Measurements from ENCODE around the gene CALML3.
"Not testable (repeated sequence)": the region's sequence is repeated elsewhere in the genome, so short reads cannot be mapped to it uniquely, and the experiment has no call there.

The CALML3 gene

DNA sequence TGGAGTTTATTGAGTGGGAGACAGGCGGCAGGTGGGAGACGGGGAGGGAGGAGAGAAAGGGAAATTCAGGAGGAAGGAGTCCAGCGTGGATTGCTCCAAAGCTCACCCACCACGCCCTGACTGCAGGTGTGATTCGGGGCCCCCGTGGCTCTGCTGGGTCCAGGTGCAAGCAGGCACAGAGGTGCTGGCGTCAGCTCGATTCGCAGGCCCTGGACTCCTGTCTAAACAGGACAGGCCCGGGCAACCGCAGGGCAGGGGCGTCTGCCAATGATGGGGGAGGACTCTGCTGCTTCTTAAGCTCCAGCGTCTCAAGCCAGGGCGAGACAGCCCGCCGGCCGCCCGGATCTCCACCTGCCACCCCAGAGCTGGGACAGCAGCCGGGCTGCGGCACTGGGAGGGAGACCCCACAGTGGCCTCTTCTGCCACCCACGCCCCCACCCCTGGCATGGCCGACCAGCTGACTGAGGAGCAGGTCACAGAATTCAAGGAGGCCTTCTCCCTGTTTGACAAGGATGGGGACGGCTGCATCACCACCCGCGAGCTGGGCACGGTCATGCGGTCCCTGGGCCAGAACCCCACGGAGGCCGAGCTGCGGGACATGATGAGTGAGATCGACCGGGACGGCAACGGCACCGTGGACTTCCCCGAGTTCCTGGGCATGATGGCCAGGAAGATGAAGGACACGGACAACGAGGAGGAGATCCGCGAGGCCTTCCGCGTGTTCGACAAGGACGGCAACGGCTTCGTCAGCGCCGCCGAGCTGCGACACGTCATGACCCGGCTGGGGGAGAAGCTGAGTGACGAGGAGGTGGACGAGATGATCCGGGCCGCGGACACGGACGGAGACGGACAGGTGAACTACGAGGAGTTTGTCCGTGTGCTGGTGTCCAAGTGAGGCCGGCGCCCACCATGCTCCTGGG lies at the start of gene CALML3:
Gene CALML3, plus strand, starts transcription at position 321 of the 920 bp plus-strand sequence. Its CDS starts 125 bp downstream, at position 446.
- DNase-seq: no peak

DNA sequence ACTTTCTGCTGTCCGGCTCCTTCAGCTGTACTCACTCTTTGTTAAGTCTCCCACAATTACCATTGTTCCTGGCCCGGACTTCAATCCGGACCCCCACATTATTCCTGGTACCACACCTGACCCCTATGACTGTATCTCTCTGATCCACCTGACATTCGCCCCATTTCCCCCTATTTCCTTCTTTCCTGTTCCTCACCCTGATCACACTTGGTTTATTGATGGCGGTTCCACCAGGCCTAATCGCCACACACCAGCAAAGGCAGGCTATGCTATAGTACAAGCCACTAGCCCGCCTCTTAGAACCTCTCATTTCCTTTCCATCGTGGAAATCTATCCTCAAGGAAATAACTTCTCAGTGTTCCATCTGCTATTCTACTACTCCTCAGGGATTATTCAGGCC lies 49.7 kb upstream of the CALML3 start:
- DNase-seq: not testable (repeated sequence)

DNA sequence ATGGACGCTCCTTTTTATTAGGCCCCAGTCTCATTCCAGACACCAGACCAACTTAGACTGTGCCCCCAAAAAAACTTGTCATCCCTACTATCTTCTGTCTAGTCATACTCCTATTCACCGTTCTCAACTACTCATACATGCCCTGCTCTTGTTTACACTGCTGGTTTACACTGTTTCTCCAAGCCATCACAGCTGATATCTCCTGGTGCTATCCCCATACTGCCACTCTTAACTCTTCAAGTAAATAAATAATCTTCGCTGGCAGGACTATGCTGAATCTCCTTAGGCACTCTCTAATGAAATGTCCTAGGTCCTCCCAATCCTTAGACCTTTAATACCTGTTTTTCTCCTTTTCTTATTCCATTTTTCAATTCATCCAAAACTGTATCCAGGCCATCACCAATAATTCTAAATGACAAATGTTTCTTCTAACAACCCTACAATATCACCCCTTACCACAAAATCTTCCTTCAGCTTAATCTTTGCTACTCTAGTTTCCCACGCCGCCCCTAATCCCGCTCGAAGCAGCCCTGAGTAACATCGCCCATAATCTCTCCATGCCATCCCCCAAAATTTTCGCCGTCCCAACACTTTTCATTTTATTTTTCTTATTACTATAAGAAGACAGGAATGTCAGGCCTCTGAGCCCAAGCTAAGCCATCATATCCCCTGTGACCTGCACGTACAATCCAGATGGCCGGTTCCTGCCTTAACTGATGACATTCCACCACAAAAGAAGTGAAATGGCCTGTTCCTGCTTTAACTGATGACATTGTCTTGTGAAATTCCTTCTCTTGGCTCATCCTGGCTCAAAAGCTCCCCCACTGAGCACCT lies 48.6 kb upstream of the CALML3 start:
- not testable (repeated sequence) for DNase-seq

DNA sequence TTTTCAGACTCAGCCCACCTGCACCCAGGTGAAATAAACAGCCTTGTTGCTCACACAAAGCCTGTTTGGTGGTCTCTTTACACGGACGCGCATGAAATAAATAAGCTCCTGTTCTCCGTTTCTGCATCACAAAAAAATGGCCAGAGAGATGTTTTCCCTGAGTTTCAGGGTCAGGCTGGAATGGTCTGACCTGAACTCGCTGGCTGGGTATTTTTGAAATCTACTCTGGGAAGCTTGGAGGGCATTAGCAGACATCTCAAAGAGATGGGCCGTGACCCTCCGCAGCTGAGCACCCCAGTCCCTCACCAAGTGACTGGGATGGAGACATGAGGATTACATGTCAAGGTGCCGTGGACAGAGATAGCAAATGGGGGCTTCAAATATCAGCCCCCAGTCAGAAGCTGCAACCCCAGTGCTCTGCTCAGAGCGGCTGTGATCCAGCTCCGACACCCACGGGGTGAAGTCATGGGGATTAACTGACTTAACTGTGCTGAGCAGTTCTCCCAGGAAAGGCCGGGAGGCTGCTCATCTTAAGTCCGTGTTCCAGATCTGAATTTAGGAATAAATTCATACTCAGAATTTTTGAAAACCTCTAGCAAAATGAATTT lies 47.7 kb upstream of the CALML3 start:
- DNase-seq: no peak

DNA sequence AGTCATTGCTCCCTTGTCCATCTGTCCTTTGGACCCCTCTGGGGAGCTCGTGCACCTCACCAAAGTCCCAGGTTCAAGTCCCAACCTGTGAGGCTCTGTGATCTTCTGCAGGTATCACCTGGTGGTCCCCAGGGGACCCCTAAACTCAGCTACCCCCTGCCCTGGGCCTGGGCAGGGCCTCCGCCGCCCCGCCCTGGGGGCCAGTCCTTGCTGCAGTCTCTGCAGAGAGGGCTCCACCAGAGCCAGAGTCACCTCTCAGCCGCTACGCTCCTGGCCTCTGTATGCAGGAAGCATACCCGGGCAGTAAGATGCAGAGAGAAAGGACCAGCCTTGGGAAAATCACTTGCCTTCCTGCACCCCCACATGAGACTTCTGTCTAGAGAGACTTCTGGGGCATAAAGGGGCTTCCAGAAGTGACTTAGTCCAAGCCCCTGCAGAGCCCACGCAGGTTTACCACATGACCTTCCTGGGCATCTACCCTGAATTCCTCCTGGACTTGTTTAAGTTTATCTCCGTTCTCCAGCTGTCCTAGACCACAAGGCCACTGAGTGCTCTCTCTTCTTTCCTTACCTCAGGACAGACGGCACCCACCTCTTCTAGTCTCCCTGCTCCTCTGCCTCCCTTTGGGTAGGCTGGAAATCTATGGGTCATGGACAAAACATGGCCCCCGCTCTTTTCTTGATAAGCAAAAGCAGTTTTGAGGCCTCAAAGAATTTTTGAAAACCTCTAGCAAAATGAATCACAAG lies 46.6 kb upstream of the CALML3 start:
- no peak for DNase-seq

DNA sequence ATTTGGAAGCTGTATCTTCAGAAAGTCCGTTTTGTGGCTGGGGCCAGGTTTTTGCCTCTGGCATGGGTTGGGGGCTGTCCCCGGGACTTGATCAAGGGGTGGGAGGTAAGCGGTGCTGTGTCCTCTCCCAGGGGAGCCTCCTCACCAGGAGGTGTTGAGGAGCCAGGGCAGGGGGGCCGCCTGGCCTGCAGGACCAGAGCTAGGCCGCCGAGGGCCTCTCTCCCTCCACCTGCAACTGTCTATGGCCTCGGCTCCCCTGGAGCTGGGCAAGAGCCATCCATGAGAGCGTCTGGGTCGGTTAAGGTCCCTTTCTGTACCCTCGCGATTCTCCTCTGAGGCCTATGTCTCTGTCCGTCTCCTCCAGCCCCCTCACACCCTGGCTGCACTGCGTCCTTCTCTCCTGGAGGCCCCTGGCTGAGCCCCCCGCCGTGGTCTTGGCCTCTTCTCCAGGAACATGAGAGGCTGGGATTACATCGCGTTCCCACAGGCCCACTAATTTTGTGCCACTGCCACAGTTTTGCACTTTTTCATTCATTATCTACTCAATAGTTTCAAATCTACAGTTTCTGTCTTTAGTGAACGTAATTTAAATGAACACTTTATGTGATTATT lies 46.0 kb upstream of the CALML3 start:
- DNase-seq: no peak

DNA sequence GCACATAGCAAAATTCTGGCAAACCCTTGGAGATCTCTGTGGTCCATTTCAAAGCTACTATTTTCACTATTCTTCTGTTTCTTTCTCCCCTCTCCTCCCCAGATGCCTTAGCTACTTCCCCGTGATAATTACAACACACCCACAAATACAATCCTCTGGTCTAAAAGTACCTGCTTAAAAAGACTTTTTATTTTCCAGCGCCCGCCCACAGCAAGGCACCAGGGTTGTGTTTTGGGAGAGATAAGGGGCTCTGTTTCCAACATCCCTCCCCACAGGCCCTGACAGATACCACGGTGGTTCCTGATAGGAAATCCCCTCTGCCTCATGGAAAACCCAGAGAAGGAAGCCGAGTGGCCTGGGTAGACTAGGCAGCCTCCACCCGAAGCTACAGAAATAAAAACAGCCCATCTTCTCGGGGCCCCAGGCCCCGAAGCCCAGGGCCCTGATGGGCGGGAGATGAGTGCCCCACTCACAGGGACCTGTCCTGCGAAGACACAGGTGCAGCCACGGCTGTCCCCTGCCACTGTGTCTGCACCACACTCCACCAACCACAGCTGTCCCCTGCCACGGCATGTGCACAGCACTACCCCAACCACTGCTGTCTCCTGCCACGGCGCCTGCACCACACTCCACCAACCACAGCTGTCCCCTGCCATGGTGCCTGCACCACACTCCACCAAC lies 45.1 kb upstream of the CALML3 start:
- no peak for DNase-seq

DNA sequence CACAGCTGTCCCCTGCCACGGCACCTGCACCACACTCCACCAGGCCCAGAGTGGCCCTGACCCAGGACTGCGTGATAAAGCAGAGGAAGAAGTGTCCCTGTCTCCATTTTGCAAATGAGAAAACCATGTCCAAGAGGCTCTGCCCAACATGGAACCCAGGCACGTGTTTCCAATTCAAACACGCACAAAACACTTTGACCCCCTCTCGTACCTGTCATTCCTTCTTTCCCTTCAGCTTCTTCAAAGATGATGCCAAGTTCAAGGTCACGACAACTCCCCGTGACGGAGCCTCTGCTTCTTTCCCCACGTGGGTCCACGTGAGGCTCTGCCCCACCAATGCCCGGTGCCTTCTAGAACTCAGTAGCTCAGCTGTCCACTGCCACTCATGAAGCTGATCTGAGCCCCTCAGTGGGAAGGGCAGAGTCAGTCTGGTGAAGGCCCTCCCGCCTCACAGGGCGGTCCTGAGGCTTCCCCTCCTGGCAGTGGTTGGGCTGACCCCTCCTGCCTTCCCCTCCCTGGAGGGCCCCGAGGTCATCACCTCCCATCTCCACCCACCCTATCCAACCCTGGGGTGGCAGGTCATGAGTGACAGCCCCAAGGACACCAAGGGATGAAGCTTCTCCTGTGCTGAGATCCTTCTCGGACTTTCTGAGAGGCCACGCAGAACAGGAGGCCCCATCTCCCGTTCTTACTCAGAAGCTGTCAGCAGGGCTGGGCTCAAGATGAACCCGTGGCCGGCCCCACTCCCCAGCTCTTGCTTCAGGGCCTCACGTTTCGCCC lies 44.4 kb upstream of the CALML3 start:
- DNase-seq: no peak

DNA sequence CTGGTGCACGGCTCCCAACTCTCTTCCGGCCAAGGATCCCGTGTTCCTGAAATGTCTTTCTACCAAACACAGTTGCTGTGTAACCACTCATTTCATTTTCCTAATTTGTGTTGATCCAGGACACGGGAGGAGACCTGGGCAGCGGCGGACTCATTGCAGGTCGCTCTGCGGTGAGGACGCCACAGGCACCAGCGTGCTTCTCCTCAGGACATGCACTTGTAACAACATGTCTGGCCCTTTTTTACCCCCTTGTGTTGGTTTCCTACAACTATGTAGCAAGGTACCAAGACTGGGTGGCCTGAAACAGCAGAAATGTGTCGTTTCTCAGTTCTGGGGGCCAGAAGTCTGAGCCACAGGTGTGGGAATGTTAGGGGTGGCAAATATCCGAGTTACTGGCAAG lies 43.6 kb upstream of the CALML3 start:
- no peak for DNase-seq

DNA sequence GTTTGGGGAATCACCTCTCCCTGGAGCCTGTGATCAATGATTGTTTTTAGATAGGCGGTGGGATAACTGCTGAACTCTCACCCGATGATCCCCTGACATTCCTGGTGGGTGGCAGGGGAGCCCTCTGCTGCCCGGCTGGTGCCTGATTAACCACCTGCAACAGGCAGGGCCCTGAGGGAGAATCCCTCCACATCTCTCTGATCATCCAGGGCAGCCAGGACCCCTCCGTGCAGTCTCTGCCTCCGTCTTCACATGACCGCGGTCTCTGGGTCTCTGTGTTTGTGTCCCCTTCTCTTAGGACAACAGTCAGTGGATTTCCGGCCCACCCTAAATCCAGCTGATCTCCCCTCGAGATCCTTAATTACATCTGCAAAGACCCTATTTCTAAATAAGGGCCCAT lies 42.7 kb upstream of the CALML3 start:
- no peak for DNase-seq

DNA sequence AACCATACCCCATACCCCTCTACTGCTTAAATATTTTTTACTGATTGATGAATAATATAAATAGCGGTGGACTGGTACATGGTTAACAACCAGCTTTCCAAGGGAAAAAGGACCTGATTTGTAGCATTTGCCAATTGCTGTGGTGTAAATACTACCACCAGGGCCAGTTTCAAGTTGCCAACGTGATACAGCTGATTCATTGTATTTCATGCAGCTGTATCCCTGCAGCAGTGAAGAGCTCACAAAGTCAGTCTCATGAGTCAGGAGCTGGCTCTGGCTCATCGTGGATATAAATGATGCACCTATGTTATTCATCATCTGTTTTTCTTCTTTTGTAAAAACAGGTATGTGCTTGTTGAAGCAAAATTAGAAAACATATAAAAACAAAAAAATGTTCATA lies 40.6 kb upstream of the CALML3 start:
- no peak for DNase-seq

DNA sequence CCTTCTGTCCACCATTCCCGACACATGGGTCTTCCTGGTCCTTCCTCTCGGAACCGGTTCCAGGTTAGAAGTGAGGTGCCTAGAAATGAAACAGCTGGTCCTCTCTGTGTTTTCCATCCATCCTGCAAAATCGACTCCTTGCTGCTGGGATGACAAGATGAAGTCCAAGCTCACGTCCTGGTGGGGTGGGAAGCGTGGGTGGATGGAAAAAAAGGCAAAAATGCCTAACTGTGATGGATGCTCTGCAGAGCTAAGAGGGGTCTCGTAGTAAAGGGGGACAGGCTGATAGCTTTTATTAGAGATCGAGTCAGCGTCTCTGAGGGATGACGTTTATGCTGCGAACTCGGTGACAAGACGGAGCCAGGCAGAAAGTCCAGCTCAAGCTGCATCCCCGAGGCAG lies 39.5 kb upstream of the CALML3 start:
- no peak for DNase-seq

DNA sequence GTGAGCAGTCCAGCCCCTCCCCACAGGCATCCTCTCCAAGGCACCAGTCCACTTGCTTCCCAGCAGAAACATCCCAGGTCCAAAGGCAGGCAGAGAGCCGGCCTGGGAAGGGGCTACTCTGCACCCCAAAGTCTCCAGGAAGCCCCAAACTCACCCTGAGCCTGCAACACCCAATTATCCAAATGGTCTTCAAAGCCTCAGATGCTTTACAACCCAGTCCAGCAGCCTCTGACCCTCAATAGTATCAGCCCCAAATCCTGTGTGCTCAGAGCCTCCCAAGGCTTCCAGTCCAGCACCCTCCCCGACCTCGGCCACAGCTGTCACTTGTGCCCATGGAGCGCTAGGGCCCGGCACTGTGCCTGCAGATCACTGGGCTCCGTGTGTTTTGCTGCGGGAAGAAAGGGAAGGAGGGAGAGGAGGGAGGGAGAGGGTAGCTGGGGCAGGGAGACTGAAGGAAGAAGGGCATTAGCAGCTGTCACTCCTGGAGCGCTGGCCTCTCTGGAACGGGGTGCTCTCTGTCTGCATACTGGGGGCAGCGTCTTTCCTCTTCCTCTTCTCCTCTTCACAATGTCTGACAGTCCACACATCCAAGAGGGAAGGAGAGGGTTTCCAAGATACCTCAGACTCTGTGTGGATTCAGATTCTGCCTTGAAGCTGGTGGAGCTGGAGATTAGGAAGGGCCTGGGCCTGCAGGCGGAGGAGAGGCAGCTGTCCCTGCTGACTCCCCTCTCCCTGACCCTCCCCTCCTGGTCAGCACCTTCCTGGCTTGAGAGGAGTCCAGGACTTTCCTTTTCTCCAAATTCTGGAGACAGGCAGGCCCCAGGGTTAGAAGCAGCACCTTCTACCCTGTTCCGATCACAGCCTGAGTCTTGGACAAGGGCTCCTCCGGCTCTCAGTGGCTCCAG lies 38.6 kb upstream of the CALML3 start:
- no peak for DNase-seq

DNA sequence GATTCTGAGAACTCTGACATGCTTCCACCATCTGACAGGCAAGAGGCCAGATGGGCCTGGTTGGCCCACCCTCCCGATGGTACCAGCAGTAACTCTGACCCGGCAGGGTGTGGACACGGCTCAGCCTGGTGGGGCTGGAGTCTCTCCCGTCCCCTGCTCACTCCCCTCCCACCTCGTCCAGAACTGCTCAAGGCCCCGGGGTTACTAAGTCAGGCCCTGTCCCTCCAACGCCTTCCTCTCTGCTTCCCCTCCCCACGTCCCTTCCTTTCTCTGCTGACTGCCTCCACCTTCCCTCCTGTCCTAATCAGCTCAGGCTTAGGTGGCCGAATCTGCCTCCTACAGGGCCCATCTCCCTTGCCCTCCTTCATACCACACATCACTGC lies 37.9 kb upstream of the CALML3 start:
- DNase-seq: no peak

DNA sequence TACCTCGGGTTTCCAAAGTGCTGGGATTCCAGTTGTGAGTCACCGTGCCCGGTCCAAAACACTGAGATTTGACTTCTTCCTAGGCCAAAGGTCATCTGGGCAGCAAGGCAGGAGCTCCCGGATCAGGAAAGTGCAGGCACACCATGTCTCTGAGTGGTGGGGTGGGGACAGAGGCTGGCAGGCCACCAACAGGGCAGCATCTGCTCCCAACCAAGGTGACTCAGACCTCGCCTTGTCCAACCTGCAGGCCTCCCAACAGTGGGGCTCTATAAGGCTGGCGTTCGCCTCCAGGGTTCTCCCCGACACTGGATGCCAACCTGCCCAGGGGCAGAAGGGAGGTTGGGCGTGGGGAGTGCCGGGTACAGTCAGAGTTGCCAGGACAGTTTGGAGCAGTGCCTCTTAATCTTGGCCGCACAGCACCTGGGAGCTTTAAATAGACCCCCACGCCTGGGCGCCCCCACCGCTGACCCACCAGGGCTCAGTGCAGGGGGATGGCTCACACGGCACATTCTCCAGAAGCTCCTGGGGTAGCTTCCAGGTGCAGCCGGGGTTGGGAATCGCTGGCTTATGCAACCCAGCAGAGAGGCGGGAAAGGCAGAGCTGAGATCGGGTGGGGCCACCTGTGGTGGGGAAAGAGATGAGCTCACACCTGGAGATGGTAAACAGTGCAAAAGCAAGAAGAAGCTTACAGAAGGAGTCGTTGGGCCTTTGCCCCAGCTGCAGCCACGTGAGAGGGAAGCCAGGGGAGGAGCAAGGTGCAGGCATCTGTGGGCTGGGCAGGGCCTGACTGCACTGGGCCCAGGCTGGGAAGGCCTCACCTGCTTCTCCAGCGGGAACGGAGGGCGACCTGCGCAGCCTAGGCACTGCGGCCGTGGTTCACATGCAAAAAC lies 36.2 kb upstream of the CALML3 start:
- no peak for DNase-seq

DNA sequence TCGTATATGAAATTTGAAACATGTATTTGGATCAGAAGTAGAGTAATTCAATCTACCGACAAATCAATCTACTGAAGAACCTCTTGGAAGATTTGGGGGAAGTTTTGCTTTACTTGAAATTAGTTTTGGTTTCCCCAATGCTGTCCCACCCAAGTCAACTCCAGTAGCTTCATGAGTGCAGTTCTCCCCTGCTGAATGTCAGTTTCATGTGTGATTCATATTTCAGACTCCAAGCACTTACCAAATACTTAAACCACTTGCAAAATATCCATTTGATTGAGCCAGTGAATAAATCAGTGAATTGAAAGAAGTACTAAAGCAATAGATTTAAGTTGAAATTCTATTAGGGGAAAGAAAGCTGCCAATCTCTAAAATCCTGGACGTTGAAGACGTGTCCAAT lies 34.7 kb upstream of the CALML3 start:
- DNase-seq: no peak

DNA sequence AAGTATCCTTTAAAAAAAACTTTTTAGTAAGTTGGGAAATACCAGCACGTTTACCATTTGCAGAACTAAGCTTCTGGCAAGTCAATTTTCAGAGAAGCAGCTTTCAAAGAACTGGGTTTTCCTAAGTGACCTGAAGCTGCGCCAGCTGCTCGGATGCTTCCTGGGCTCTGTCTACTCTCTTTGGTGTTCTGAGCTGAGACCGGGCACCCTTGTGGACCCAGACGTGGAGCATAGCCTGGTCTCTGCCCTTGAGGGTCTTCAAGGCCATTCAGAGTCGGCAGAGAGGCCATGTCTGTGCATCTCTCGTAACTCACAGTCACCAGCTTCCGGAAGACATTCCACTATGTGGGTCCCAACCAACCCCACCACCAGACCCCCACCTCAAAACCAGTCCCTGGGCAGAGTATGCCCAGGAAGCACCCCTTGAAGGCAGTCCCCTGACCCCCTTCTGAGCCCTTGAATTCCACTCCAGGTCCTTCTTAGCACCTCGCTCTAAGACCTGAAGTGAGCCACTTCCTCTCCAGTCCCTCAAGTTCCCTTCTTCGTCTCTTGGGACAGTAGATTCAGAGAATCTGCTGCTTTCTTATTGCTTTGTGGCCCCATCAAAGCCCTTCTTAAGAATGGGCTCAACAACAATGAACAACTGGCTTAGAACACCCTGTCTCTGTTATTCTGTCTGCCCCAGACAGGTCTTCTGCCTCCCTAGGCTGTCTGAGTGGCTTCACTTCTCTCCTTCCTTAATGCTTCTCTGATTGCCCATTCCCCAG lies 33.9 kb upstream of the CALML3 start:
- DNase-seq: no peak

DNA sequence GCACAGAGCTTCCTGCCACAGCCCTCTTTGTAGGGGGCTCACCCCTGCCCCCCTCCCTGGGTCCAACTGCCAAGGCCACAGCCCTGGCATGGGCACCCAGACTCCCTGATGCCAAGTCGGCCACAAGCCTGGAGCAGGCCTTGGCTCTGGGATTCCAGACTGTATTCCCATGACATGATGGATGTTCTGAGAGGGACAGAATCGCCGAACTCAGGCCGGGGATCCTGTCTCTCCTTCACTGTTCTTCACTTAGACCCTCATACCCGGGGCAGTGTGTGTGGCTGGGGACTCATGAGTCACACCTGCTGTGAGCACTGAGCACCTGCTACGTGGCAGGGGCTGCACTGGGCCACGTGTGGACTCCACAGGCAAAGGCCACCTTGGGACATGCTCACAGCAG lies 33.3 kb upstream of the CALML3 start:
- no peak for DNase-seq
